Upper lobe of right lung (tissue), 1 donor: ENCODE data around the gene MYRFL. TPM values are rescaled to one million over a fixed set of nuclear protein-coding genes. Genes with fewer than 3 reads are reported as not detected.

Experiments
- ATAC-seq: fragments of 200-7000 bp; cut with Tn5 transposase; one replicate; pipeline ENCODE4 v1.9.1; 2020; ENCODE audit warnings: mild to moderate bottlenecking, moderate library complexity
- DNase-seq: peaks from one replicate; pipeline ENCODE4 v3.0.0-alpha.2; 2020
- H3K27ac ChIP-seq: fragments of 200-600 bp; one replicate; pipeline ENCODE4 v1.8.0; 2022
- H3K27me3 ChIP-seq: fragments of 200-600 bp; one replicate; pipeline ENCODE4 v1.8.0; 2022; ENCODE audit warnings: mild to moderate bottlenecking
- H3K36me3 ChIP-seq: fragments of 200-600 bp; one replicate; pipeline ENCODE4 v1.8.0; 2022
- H3K4me1 ChIP-seq: fragments of 200-600 bp; one replicate; pipeline ENCODE4 v1.8.0; 2022
- H3K4me3 ChIP-seq: fragments of 200-600 bp; one replicate; pipeline ENCODE4 v1.8.0; 2022; ENCODE audit warnings: mild to moderate bottlenecking
- H3K9me3 ChIP-seq: fragments of 200-600 bp; one replicate; pipeline ENCODE4 v1.8.0; 2022
- CTCF ChIP-seq: fragments of 200-600 bp; IDR thresholded peaks from one replicate; pipeline ENCODE4 v1.8.0; 2022; ENCODE audit warnings: antibody characterized with exemption
- intact Hi-C: fragments of 100-400 bp; cut with DNase I; formaldehyde crosslinking; loops from one replicate; pipeline ENCODE4 v1.11.0; 2022
- total RNA-seq: library from RNA; stranded (reverse); fragmentation: NEBNext Ultra II Directional; extraction: Animal tissue kit (Norgen Biotek cat#: 25700); gene quantifications from one replicate; pipeline ENCODE4 v1.2.1, GENCODE V29; 2021
- donor health status: DM: no; HTN: yes; CAD: no; lungs with severe emphysema.

Gene MYRFL
- total RNA-seq, 1 donor from 2014 or later = not detected

- Histone ChIP-seq H3K9me3 (no peaks in the 10 kb centered on the region), H3K27me3 (no peaks in the 10 kb centered on the region), H3K4me1 (no peaks in the 10 kb centered on the region), H3K4me3 (no peak overlapping the region), H3K27ac (no peak overlapping the region), H3K36me3 (no peaks in the 10 kb centered on the region)
- no peak for TF ChIP-seq CTCF
- DNase-seq (no peak), ATAC-seq (no peak)
- intact Hi-C loops = no loop called here
These were observed 122.1 kb downstream of the MYRFL start for GRCh38 chr12:69947123-69947522.

DNA sequence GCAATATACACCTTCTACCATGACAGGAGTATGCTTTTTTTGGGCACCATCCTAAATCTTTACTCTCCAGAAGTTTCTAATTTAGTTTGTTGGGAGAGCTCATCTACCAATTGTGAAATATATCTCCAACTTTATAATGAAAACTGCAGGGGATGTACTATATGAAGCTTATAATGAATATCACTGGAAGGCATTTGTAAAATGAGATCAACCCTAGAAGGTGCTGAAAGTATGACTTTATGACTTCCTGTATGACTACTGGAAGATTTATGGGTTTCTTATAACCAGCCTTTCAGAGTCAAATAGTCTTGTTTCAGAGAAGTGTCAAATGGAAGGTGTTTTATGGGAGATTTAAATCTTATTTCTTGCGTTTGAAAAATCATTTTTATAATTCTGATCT, 122.9 kb downstream of the MYRFL start:
- DNase-seq (no peak), ATAC-seq (no peak)
- TF ChIP-seq CTCF = no peak
- H3K27ac ChIP-seq = no peak overlapping the region
- no peak overlapping the region for H3K4me3 ChIP-seq
- H3K4me1 ChIP-seq = no peaks in the 10 kb centered on the region
- intact Hi-C loops = no loop called here
- no peaks in the 10 kb centered on the region for H3K9me3 ChIP-seq
- no peaks in the 10 kb centered on the region for H3K36me3 ChIP-seq
- no peaks in the 10 kb centered on the region for H3K27me3 ChIP-seq

DNA sequence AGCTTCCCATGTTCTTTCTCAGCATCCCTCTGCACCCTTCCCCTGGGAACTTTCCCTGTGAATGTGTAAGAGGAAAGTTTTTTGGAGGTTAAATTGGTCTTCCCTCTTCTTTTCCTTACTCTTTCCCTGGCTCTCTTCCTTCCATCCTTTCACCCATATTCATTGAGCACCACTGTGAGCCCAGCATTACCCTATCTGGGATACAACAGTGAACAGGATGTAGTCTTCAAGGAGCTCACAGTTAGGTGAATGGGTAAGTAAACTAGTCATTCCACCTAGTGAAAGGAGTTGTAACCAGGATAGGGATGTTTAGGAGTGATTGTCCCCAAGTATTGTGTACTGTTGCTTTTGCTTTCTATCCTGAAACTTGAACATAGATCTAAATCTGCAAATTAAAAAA, 123.8 kb downstream of the MYRFL start:
- H3K27me3 ChIP-seq = no peaks in the 10 kb centered on the region
- H3K9me3 ChIP-seq = no peaks in the 10 kb centered on the region
- no peak overlapping the region for H3K4me3 ChIP-seq
- intact Hi-C loops = no loop called here
- no peaks in the 10 kb centered on the region for H3K4me1 ChIP-seq
- no peak overlapping the region for H3K27ac ChIP-seq
- no peak for TF ChIP-seq CTCF
- DNase-seq = no peak
- H3K36me3 ChIP-seq = no peaks in the 10 kb centered on the region
- ATAC-seq = no peak

- H3K27ac ChIP-seq = no peak overlapping the region
- no peak for DNase-seq
- H3K27me3 ChIP-seq = no peaks in the 10 kb centered on the region
- no peak overlapping the region for H3K4me3 ChIP-seq
- TF ChIP-seq CTCF = no peak
- H3K36me3 ChIP-seq = no peaks in the 10 kb centered on the region
- intact Hi-C loops = no loop called here
- no peaks in the 10 kb centered on the region for H3K4me1 ChIP-seq
- no peaks in the 10 kb centered on the region for H3K9me3 ChIP-seq
- no peak for ATAC-seq
These were observed 124.4 kb downstream of the MYRFL start for GRCh38 chr12:69949311-69950002.

- Histone ChIP-seq H3K9me3 (no peaks in the 10 kb centered on the region), H3K4me1 (no peaks in the 10 kb centered on the region), H3K36me3 (no peaks in the 10 kb centered on the region), H3K4me3 (no peak overlapping the region), H3K27me3 (no peaks in the 10 kb centered on the region), H3K27ac (no peak overlapping the region)
- no peak for DNase-seq
- no peak for ATAC-seq
- intact Hi-C loops = no loop called here
- no peak for TF ChIP-seq CTCF
These were observed 126.1 kb downstream of the MYRFL start for GRCh38 chr12:69951108-69951507.

GRCh38 chr12:69952890-69953289, 127.9 kb downstream of the MYRFL start:
- Histone ChIP-seq H3K9me3 (no peaks in the 10 kb centered on the region), H3K27ac (no peak overlapping the region), H3K27me3 (no peaks in the 10 kb centered on the region), H3K4me1 (no peaks in the 10 kb centered on the region), H3K4me3 (no peak overlapping the region), H3K36me3 (no peaks in the 10 kb centered on the region)
- TF ChIP-seq CTCF = no peak
- intact Hi-C loops = no loop called here
- ATAC-seq (no peak), DNase-seq (no peak)
